Astrocyte (in vitro differentiated cells and primary cell): Measurements from ENCODE around the gene NAT9. TPM values are rescaled to one million over a fixed set of nuclear protein-coding genes. Genes with fewer than 3 reads are reported as not detected.

ENCODE experiments used
- DNase-seq: peaks from one replicate; pipeline ENCODE4 v3.0.0-alpha.2; 2010; ENCODE audit warnings: low read depth
- FAIRE-seq: peaks from 2 replicates; lab custom pipeline; 2011; peaks lifted over from hg19 to GRCh38; lab: Jason Lieb, UNC
- H2AFZ ChIP-seq: 2 replicates; pipeline ENCODE4 v1.6.0; 2012; ENCODE audit warnings: low read depth, low read length, inconsistent platforms
- H3K27ac ChIP-seq: 2 replicates; pipeline ENCODE4 v1.5.1; 2011; ENCODE audit warnings: low read depth, low read length, inconsistent platforms
- H3K27me3 ChIP-seq: 2 replicates; pipeline ENCODE4 v1.6.0; 2011; ENCODE audit warnings: low read length, inconsistent platforms; ENCODE audit not compliant: insufficient read depth
- H3K36me3 ChIP-seq: 2 replicates; pipeline ENCODE4 v1.5.1; 2011; ENCODE audit warnings: low read length, inconsistent platforms; ENCODE audit not compliant: insufficient read depth
- H3K4me1 ChIP-seq: 2 replicates; pipeline ENCODE4 v1.5.1; 2011; ENCODE audit warnings: low read length, inconsistent platforms; ENCODE audit not compliant: insufficient read depth
- H3K4me2 ChIP-seq: 2 replicates; pipeline ENCODE4 v1.6.0; 2012; ENCODE audit warnings: low read length, inconsistent platforms
- H3K4me3 ChIP-seq: 2 replicates; pipeline ENCODE4 v1.5.1; 2011; ENCODE audit warnings: low read depth, mild to moderate bottlenecking, low read length, inconsistent platforms; ENCODE audit not compliant: insufficient read depth
- H3K79me2 ChIP-seq: 2 replicates; pipeline ENCODE4 v1.6.0; 2012; ENCODE audit warnings: mild to moderate bottlenecking, low read length, inconsistent platforms; ENCODE audit not compliant: insufficient read depth
- H3K9ac ChIP-seq: 2 replicates; pipeline ENCODE4 v1.6.0; 2012; ENCODE audit warnings: mild to moderate bottlenecking, low read length, inconsistent platforms
- H3K9me3 ChIP-seq: 2 replicates; pipeline ENCODE4 v1.5.1; 2012; ENCODE audit warnings: low read depth, mild to moderate bottlenecking, low read length, inconsistent platforms; ENCODE audit not compliant: insufficient read depth
- H4K20me1 ChIP-seq: 2 replicates; pipeline ENCODE4 v1.6.0; 2012; ENCODE audit warnings: low read length, inconsistent platforms; ENCODE audit not compliant: insufficient read depth
- H3K27ac Mint-ChIP-seq: one replicate; pipeline ENCODE4 v1.8.0; 2021; ENCODE audit warnings: mild to moderate bottlenecking, mixed read lengths; ENCODE audit not compliant: unreplicated experiment
- H3K27me3 Mint-ChIP-seq: one replicate; pipeline ENCODE4 v1.8.0; 2021; ENCODE audit warnings: low read depth, mixed read lengths; ENCODE audit not compliant: unreplicated experiment
- H3K36me3 Mint-ChIP-seq: one replicate; pipeline ENCODE4 v1.8.0; 2021; ENCODE audit warnings: low read depth, mixed read lengths; ENCODE audit not compliant: unreplicated experiment
- H3K4me1 Mint-ChIP-seq: one replicate; pipeline ENCODE4 v1.8.0; 2021; ENCODE audit warnings: low read depth, mixed read lengths; ENCODE audit not compliant: unreplicated experiment
- H3K4me3 Mint-ChIP-seq: one replicate; pipeline ENCODE4 v1.8.0; 2021; ENCODE audit warnings: mild to moderate bottlenecking, moderate library complexity, mixed read lengths; ENCODE audit not compliant: unreplicated experiment
- H3K9me3 Mint-ChIP-seq: one replicate; pipeline ENCODE4 v1.8.0; 2021; ENCODE audit warnings: mild to moderate bottlenecking, mixed read lengths; ENCODE audit not compliant: unreplicated experiment
- CTCF ChIP-seq: IDR thresholded peaks from 2 replicates; pipeline ENCODE4 v1.5.1; 2011; ENCODE audit warnings: low read depth, mild to moderate bottlenecking, inconsistent platforms, low read length, moderate library complexity; ENCODE audit not compliant: insufficient read depth
- EZH2 ChIP-seq: IDR thresholded peaks from 2 replicates; pipeline ENCODE4 v1.6.1; 2012; ENCODE audit warnings: mild to moderate bottlenecking, low read length, inconsistent platforms; ENCODE audit not compliant: insufficient read depth
- total RNA-seq: library from RNA; stranded (reverse); gene quantifications from 2 replicates; pipeline ENCODE4 v1.2.1, GENCODE V29; 2021

The NAT9 gene
- total RNA-seq, 1 donor from 2014 or later = 58.4 TPM

- no peak overlapping the region for H3K4me2 ChIP-seq
- no peaks in the 10 kb centered on the region for H3K79me2 ChIP-seq
- Mint-ChIP-seq H3K9me3 (peaks cover 3% of the 10 kb centered on the region), H3K27me3 (peaks cover 20% of the 10 kb centered on the region), H3K4me1 (no peaks in the 10 kb centered on the region), H3K27ac (no peak overlapping the region), H3K36me3 (no peaks in the 10 kb centered on the region), H3K4me3 (no peak overlapping the region)
- no peak overlapping the region for H3K4me3 ChIP-seq
- no peak overlapping the region for H2AFZ ChIP-seq
- FAIRE-seq (no peak), DNase-seq (no peak)
- TF ChIP-seq CTCF (no peak), EZH2 (no peak)
- H3K9me3 ChIP-seq = peaks cover 11% of the 10 kb centered on the region
- H3K27me3 ChIP-seq = peaks cover 24% of the 10 kb centered on the region
- no peak overlapping the region for H3K27ac ChIP-seq
- H3K4me1 ChIP-seq = peaks cover 1% of the 10 kb centered on the region
- no peaks in the 10 kb centered on the region for H3K36me3 ChIP-seq
- H3K9ac ChIP-seq = no peak overlapping the region
- H4K20me1 ChIP-seq = no peaks in the 10 kb centered on the region
Observed at GRCh38 chr17:74732042-74732867, 43.9 kb downstream of the NAT9 start.

- no peaks in the 10 kb centered on the region for H3K36me3 ChIP-seq
- peaks cover 3% of the 10 kb centered on the region for H3K9me3 Mint-ChIP-seq
- no peak overlapping the region for H3K4me3 Mint-ChIP-seq
- peaks cover 21% of the 10 kb centered on the region for H3K27me3 ChIP-seq
- no peaks in the 10 kb centered on the region for H3K4me1 Mint-ChIP-seq
- H3K27ac Mint-ChIP-seq = no peak overlapping the region
- H3K36me3 Mint-ChIP-seq = no peaks in the 10 kb centered on the region
- TF ChIP-seq EZH2 (no peak), CTCF (no peak)
- no peak overlapping the region for H3K4me3 ChIP-seq
- no peak overlapping the region for H3K4me2 ChIP-seq
- FAIRE-seq (no peak), DNase-seq (no peak)
- peaks cover 11% of the 10 kb centered on the region for H3K9me3 ChIP-seq
- no peaks in the 10 kb centered on the region for H4K20me1 ChIP-seq
- H3K79me2 ChIP-seq = no peaks in the 10 kb centered on the region
- no peak overlapping the region for H2AFZ ChIP-seq
- H3K9ac ChIP-seq = no peak overlapping the region
- H3K4me1 ChIP-seq = no peaks in the 10 kb centered on the region
- peaks cover 17% of the 10 kb centered on the region for H3K27me3 Mint-ChIP-seq
- no peak overlapping the region for H3K27ac ChIP-seq
Observed at GRCh38 chr17:74731347-74731605, 44.9 kb downstream of the NAT9 start.
